HG03432 (cell line): Measurements from ENCODE around the gene SYTL3.
"Not testable (repeated sequence)": the region's sequence is repeated elsewhere in the genome, so short reads cannot be mapped to it uniquely, and the experiment has no call there.

ENCODE experiments used
- ATAC-seq: cut with Tn5 transposase; IDR thresholded peaks from one replicate; pipeline ENCODE4 v1.9.1; 2021; ENCODE audit warnings: mild to moderate bottlenecking, moderate library complexity; ENCODE audit not compliant: unreplicated experiment

SYTL3 gene

DNA sequence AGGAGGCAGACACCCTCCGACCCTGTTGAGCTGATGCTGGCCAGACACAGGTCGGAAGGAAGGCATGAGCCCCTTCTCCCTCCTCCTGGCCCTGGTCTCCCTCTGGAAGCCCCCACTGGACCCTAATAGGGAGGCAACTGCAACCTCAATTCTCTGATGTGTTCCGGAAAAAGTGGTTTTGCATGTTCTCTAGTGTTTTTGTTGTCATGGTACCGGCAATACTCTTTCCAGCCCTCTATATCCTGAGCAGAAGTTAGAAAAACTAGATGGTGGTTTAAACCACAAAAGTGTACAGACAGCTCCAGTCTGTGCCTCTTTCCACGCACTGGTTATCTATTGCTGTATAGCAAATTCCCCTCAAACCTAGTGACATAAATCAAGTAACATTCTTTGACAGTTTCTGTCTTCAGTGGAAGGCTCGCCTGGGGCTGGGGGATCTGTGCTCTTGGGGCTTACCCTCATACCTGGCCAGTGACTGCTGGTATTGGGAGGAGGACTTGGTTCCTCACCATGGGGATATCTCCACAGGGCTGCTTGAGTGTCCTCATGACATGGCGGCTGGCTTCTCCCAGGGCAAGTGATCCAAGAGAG lies 37.0 kb downstream of the SYTL3 start:
- peak; percentile 78 for ATAC-seq

DNA sequence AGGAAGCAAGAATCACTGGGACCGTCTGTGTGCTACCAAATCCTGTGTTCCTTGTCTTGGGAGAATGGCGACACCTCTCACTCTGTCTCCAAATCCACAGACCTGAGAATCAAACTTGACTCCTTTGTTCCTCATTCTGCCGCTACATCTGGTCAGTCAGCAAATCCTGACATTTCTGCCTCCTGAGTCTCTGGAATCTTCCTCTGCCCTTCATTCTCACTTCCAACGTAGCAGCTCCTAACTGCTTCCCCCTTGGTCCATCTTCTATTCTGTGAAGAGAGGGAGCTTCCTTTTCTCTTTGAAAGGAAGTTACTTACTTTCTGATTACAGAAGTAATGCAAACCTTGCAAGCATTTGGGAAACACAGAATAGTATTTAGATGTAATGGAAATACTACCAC lies 37.7 kb downstream of the SYTL3 start:
- ATAC-seq: no peak

DNA sequence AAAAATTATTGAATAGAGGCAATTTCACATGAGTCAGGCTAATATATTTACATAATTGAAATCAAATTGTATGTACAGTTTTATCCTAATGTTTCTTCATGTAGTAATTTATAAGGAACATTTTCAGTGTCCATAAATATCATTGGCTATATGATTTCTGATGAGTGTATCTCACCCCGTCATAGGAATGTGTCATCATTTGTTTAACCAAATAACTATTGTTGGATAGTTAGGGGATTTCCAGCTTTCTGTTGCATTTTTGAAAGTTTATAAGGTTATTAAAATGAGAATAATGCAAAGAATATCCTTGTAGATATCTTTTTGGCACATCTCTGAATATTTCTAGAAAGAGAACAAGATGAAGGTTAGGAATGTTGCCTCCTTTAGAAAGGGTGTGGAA lies 39.0 kb downstream of the SYTL3 start:
- no peak for ATAC-seq

DNA sequence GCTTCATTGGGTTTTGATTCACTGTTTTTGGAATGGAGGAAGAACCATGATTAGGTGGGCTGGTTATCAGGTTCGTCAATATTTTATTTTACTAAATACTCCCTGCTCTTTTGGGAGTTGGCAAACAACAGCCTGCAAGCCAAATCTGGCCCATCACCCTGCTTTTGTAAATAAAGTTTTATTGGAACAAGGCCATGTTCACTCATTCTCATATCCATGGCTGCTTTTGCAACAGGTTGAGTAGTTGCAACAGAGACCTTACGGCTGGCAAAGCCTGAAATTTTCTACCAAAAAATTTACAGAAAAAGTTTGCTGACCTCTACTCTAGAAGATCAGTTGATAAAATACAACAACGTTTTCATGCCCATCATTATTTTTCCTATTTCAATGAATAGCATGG lies 45.1 kb downstream of the SYTL3 start:
- ATAC-seq: no peak

DNA sequence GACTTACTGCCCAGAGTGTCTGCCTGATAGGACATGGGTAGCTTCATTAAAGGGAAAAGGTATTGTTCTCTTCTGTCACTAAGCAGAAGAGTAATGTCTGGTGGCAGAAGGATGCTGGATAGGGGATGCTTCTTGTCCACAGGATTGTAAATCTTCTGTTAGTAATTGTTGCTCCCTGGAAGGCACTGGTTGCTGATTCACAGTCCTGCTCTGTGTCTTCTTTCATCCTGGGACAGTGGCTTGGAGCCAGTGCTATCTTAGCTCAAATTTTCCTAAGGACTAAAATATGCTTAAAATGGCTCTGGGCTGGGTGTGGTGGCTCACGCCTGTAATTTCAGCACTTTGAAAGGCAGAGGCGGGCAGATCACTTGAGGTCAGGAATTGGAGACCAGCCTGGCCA lies 48.0 kb downstream of the SYTL3 start:
- no peak for ATAC-seq

DNA sequence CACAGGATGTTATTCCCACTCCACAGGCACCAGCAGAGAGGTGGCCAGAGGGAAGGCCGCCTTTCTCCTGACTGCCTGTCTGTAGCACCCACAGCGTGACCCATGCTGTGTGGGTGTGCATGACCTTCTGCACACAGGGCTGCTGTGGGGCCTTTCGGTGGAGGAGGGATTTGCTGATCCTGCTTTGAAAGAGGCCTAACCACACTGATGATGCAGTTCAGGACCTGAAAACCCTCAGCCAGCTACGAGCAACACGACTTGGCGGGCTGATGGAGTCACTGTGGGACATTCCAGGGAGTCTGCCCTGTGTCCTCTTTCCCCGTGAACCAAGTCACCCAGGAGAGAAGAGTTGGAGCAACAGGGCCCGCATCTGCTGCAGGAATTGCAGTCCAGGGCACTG lies 49.1 kb downstream of the SYTL3 start:
- ATAC-seq: no peak

DNA sequence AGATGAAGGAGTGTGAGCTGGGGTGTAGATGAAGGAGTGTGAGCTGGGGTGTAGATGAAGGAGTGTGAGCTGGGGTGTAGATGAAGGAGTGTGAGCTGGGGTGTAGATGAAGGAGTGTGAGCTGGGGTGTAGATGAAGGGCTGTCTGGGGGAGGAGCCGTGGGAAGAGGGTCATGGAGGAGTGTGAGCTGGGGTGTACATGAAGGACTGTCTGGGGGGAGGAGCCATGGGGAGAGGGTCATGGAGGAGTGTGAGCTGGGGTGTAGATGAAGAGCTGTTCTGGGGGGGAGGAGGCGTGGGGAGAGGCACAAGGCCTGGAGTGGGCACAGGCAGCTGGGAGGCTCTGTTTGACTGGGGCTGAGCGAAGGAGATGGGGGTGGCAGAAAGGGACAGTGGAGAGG lies 51.4 kb downstream of the SYTL3 start:
- not testable (repeated sequence) for ATAC-seq

DNA sequence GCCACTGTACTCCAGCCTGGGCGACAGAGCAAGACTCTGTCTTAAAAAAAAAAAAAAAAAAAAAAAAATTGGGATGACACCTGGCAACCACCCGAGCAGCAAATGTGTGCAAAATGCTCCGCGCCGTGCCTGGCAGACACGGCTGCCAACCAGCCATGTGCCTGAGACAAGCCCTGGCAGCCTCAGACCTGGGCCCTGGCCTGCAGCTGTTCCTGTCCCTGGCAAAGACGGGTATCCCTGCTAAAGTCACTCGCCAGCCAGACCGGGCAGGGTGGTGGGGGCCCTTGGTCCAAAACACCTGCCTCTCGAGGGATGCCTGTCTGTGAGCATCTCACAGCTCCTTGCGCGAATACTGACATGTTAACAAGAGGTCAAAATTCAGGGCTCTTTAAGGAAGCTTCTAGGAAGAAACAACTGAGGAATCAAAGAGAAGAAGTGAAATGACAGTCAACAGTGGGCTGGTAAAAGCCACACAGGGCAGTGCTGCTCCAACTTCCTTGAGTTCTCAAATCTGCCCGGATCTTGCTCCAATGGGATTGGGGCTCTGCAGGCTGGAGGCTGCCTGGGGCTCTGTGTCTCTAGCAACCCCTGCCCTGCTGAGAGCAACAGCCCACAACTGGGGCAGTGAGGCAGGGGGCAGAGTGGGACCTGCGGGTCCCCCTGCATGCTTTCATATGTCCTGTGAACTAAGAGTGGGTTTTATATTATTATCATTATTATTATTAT lies 53.4 kb downstream of the SYTL3 start:
- ATAC-seq: no peak

DNA sequence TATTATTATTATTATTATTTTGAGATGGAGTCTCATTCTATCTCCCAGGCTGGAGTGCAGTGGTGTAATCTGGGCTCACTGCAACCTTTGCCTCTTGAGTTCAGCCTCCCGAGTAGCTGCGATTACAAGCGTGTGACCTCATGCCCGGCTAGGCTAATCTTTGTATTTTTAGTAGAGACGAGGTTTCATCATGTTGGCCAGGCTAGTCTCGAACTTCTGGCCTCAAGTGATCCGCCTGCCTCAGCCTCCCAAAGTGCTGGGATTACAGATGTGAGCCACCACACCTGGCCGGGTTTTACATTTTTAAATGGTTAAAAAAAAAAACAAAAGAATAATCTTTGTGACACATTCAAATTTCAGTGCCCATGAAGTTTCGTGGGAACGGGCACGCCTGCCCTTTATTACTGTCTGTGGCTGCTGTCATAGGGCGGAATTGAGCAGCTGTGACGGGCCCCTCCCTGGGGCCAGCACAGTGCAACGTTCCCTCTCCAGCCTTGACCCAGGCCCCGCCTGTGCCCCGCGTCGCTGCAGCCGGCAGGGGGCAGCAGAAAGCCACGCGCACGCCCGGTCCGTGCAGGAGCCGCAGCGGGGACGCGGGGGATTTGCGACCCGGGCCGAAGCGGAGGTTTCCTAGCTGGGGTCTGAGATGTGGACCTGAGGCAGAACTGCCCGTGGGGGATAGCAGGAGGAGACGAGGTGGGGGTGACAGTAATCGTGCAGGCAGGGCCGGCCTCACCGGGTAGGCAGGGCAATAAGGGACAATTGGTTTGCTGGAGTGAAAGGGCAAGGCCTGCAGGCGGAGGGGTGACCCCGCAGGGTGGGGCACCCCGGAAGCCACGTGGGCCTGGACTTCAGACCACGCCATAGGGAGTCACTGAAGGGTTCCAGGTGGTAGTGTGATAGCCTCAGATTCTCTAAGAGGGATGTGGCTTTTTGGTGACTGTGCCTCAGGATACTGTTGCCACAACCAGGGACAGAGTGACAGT lies 54.3 kb downstream of the SYTL3 start:
- ATAC-seq: peak; percentile 99

DNA sequence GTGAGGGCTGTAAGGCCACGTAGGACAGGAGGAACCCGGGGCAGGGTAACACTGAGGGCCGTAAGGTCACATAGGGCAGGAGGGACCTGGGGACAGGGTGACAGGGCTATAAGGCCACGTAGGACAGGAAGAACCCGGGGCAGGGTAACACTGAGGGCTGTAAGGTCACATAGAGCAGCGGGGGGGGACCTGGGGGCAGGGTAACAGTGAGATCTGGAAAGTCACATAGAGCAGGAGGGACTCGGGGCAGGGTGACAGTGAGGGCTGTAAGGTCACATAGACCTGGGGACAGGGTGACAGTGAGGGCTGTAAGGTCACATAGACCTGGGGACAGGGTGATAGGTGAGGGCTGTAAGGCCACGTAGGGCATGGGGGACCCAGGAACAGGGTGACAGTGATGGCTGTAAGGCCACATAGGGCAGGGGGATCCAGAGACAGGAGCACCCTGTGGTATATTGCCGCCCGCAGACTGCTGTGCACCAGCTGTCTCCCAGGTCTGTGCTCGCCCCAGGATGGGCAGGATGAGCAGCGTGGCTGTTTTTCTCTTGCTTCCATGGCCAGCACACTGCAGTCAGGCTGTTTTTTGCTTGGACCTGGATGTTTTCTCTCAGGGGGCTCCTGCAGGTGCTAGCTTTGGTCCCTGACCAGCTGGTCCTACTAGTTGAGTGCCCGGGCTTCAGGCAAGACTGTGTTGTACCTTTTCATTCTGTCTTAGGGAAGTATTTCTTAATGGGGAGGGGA lies 55.7 kb downstream of the SYTL3 start:
- no peak for ATAC-seq

DNA sequence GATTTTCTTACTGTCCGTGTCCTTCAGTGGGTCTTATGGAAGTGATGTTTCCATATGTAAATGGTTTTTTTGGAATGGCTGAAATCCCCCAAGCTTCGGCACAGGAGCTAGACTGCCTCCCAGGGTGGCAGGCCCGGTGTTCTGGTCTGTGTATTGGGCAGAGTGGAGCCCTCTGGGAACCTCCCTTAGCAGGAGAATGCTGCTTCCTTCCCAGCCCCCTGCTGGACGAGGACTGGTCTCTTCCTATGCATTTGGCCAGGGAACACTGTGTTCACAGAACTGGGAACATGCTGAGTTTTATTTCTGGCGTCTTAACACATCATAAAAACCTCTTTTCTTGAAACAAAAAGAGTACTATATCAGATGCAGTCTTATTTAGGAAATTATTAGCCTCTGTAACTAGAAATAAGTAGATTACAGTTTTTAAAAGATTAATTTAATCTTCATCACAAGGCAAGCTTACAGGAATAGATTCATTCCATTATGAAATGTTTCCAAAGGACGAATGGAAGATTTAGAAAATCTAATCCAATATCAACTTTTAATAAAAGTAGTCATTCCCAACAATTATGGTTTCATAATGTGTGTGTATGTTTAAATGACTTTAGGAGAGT lies 56.6 kb downstream of the SYTL3 start:
- ATAC-seq: no peak

DNA sequence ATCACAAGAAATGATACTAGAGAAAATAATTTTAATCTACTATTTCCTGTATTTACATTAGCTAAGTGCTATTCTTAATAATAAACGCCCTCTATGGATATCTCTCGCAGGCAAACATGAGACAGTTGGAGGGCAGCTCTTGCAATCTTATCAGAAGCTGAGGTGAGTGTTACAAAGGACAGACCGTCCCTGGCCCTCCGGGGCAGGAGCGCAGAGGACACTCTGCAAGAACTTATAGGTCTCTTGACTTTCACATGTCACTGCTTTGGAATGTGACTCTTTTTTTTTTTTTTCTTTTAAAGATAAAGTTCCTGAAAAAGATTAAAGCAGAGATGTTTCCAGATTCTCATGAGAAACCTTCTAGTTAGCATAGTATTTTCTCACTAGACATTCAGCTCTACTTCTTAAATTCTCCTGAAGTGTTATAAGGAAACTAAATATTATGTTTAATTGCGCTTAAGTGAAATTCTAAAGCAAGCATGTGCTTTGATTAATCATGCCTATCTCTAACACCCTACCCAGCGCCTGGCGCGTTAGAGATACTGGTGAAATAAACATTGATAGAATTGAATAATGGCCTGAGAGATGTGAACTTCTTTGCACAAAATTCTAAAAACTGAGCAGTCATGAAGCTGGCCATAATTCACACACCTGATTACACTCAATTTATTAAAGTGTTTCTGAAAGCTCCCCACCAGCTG lies 57.4 kb downstream of the SYTL3 start:
- no peak for ATAC-seq

DNA sequence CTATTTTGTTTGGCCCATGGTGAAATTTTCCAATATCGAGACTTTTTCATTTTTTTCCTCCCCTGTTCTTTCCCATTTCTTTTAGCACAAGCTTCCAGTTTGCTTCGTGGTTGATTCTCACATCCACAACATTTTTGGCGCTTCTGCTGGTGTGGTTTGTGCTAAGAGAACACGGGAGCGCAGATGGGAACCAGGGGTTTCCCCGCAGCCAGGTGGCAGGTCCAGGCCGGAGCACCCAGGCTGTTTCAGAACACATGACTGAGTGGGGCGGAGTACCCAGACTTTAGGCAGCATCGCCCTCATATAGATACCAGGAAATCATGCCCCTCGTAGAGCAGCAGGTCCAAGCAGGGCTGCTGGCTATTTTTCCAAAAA lies 58.0 kb downstream of the SYTL3 start:
- no peak for ATAC-seq

DNA sequence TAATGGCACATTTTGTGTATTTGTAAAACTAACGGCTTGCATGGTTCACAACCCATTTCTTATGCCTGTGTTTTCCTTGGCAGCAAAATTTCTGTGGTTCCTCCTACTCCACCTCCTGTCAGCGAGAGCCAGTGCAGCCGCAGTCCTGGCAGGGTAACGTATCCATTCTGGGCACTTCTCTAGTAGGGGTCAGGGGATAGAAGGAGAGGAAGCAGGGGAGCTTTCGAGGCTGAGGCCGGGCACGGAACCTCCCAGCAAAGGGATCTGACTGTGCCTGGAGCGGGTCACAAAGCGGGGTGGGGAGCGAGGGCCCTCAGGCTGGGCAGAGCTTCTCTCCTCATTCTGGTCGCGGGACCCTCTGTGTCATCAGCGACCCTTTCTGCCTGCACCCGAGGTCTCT lies 58.4 kb downstream of the SYTL3 start:
- ATAC-seq: no peak

DNA sequence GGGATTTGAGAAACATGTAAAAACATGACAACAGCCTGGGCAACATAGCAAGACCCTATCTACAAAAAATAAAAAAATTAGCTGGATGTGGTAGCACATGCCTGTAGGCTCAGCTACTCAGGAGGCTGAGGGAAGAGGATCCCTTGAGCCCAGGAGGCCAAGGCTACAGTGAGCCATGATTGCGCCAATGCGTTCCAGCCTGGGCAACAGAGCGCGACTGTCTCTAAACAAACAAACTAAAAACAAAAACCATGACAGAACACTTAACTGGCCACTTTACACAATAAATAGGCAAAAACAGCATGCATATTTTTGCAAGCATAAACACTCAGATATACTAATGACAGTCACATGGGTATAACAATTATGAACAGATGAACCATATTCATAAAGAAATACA lies 60.0 kb downstream of the SYTL3 start:
- no peak for ATAC-seq

DNA sequence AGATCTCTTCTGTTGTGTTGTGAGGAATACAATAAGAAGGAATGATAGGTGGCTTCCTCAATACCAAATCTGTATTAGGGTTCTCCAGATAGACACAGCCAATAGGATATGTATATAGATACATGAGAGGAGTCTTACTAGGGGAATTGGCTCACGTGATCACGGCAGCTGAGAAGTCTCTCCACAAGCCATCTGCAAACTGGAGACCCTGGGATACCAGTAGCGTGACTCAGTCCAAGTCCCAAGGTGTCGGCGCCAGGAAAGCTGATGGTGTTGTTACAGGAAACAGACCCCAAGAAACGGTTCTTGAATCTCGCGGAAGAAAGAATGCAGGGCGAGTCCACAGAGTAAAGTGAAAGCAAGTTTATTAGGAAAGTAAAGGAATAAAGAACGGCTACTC lies 61.4 kb downstream of the SYTL3 start:
- no peak for ATAC-seq

DNA sequence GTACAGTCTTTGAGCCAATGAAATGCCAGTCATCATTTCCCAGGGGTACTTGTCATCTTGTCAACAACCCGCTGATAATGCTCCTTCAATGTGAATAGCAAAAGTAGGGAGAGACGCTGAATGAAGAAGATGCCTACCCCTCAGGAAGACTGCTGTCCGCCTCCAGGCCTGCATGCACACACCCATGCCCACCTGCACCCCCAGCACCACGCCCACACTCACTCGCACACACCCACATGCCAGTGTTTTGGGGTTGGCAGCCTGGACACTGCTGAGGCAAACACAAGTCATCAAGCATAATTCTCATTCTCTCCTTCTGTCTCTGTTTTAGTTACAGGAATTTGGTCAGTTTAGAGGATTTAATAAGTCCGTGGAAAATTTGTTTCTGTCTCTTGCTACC lies 63.6 kb downstream of the SYTL3 start:
- ATAC-seq: no peak

DNA sequence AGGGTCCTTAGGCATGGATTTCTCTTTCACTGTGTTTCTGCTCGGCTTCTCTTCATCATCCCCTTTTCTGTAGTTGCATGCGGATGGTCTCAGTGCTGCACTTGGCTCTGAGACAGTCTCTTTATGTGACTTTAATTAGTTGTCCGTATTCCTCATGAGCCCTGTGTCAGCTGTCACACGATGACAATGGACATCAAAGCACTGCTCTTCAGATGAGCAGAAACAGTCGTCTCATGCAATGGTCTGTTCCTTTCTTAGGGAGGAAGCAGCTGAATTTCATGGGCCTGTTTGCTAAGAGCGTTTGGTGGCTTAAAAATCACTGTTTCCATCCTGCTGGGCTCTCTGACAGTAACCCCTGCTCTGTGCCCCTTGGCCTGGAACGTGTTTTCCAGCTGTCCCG lies 64.9 kb downstream of the SYTL3 start:
- ATAC-seq: no peak

DNA sequence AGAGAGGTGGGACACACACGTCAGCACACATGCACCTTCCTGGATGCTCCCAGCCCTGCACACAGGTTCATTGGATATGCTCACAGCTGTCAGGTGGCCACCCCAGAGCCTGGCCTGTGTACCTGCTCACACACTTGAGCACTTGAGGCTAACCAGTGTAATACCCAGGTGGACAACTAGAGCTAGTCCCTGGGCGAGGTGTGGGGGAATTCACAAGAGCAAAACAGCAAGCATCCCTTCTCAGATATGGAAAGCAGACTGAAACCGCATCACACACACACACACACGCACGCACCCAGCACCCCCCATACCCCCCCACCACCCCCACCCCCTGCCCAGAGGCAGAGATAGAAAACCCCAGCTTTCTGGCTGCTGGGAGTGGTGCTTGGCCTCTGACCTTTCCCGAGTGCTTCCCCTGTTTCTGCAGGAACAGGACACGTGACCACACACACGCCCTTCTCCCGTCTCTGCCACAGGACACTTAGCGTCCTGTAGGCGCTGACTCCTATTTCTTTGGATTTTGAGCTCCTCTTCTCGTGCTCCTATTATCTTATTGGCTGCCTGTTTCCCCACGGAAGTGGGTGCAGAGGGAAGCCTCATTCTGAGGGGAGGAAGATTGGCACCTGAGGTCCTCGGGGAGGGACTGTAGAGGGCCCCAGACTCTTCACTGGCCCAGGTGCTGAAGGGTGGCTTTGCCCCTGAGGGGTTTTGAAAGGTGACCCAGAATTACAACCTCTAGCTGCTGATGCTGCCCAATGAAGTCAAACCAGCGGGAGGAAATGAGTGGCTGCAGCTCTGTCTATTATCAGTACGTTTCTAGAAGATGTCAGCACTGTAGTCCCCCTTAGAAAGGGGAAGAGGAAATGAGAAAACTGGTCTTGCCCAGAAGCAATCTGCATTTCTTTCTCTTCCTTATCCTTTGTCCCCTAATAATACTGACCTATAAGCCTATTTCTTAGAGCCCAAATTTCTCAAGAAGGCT lies 65.8 kb downstream of the SYTL3 start:
- ATAC-seq: peak; percentile 58
